Prostate gland (tissue), 2 donors: Measurements from ENCODE around the gene IL25.

Experiments used
- CTCF ChIP-seq, 4 experiments: fragments of 200-600 bp in 2 of 4; fragments of 450-650 bp in 2 of 4; sonication (generic) in 2 of 4; IDR thresholded peaks; 1 replicate in 3 of 4; 2 replicates in 1 of 4; pipeline ENCODE4 v1.5.1; 2016 to 2019; ENCODE audit warnings: antibody characterized with exemption in 4 of 4, mild to moderate bottlenecking in 2 of 4, moderate library complexity in 2 of 4
- POLR2A ChIP-seq: fragments of 450-650 bp; IDR thresholded peaks from one replicate; pipeline ENCODE4 v1.6.1; 2016; ENCODE audit warnings: antibody characterized with exemption, mild to moderate bottlenecking
- POLR2AphosphoS5 ChIP-seq: sonication (generic); formaldehyde crosslinking; IDR thresholded peaks from one replicate; pipeline ENCODE4 v1.6.1; 2017; ENCODE audit warnings: antibody characterized with exemption

- TF ChIP-seq CTCF (IDR thresholded peaks at IDR 0.05) (peak in 3 of 4 experiments; percentile 21 to 37 (median 28)), POLR2A (no peak), POLR2AphosphoS5 (no peak)
Measured at GRCh38 chr14:23362200-23362599, 10.4 kb upstream of the IL25 start.
